Amniotic epithelial cell (primary cell): ENCODE data around the gene FRS2.
"Not testable (repeated sequence)": the region's sequence is repeated elsewhere in the genome, so short reads cannot be mapped to it uniquely, and the experiment has no call there.

Experiments used
- DNase-seq: peaks from one replicate; pipeline ENCODE4 v3.0.0-alpha.2; 2010; ENCODE audit warnings: low read depth

FRS2 gene

GRCh38 chr12:69470189-69471075 lies at the start of gene FRS2:
FRS2 (plus strand) TSS chr12:69470388; CDS start chr12:69569031, 98,643 bp downstream.
- DNase-seq, result peak; percentile 87

- DNase-seq, result no peak
These were observed 48.6 kb upstream of the FRS2 start for GRCh38 chr12:69421548-69421947.

GRCh38 chr12:69423037-69423905 lies 46.9 kb upstream of the FRS2 start:
- DNase-seq, result no peak

GRCh38 chr12:69425417-69425816 lies 44.8 kb upstream of the FRS2 start:
- no peak for DNase-seq

GRCh38 chr12:69428351-69429073 lies 41.7 kb upstream of the FRS2 start:
- DNase-seq, result peak; percentile 76

GRCh38 chr12:69430942-69431590 lies 39.1 kb upstream of the FRS2 start:
- DNase-seq, result no peak

- no peak for DNase-seq
These were observed 38.5 kb upstream of the FRS2 start for GRCh38 chr12:69431591-69432222.

- DNase-seq, result no peak
These were observed 36.5 kb upstream of the FRS2 start for GRCh38 chr12:69433653-69434052.

GRCh38 chr12:69435644-69436043 lies 34.5 kb upstream of the FRS2 start:
- DNase-seq, result no peak

GRCh38 chr12:69437073-69437472 lies 33.1 kb upstream of the FRS2 start:
- no peak for DNase-seq

- no peak for DNase-seq
These were observed 31.6 kb upstream of the FRS2 start for GRCh38 chr12:69438539-69438938.

GRCh38 chr12:69440016-69440415 lies 30.2 kb upstream of the FRS2 start:
- no peak for DNase-seq

GRCh38 chr12:69440886-69441285 lies 29.3 kb upstream of the FRS2 start:
- DNase-seq, result no peak

- DNase-seq, result no peak
These were observed 27.3 kb upstream of the FRS2 start for GRCh38 chr12:69442894-69443293.

- no peak for DNase-seq
These were observed 26.3 kb upstream of the FRS2 start for GRCh38 chr12:69443916-69444315.

- DNase-seq, result no peak
These were observed 22.3 kb upstream of the FRS2 start for GRCh38 chr12:69447892-69448291.

GRCh38 chr12:69452598-69453132 lies 17.5 kb upstream of the FRS2 start:
- DNase-seq, result not testable (repeated sequence)

- no peak for DNase-seq
These were observed 13.9 kb upstream of the FRS2 start for GRCh38 chr12:69456239-69456638.

GRCh38 chr12:69457433-69457832 lies 12.8 kb upstream of the FRS2 start:
- DNase-seq, result no peak

GRCh38 chr12:69459477-69459876 lies 10.7 kb upstream of the FRS2 start:
- no peak for DNase-seq

GRCh38 chr12:69464428-69464827 lies 5.8 kb upstream of the FRS2 start:
- DNase-seq, result peak; percentile 26
